ENCODE results near the gene KCNQ1.

Gene KCNQ1

GRCh38 chr11:2515401-2516275 is 70.8 kb downstream of the KCNQ1 start:
- DNase-seq = no peak

DNA sequence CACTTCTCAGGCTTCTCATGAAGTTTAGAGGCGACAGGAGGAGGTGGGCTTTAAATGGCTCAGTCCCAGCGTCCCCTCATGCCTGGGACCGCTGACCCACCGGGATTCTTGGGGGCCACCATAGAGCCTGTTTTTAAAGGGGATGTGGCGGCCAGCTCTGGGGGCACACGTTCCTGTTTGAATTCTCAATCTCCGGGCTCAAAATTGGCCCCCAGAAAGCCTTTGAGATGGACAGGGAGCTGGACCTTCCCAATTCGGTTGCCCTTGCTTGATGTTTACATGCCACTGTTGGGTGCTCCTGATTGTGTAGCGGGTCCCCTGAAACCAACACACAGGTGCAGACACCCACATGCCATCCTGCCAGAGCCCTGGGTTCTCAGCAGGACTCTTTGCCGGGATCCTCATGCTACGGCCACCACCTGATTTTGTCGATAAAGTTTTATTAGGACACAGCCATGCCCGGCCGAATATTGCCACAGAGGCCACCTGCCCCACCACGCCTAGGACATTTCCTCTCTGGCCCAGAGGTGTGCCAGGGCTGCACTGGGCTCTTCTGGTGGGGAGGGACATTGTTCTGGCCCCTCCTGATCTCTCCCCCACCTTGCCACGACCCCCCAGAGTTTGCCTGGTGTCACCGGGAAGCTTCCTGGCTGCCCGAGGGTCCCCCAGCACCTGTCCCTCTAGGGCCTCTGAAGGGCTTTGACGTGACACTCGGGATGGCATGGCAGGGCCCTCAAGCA is 71.6 kb downstream of the KCNQ1 start:
- no peak for DNase-seq

- DNase-seq = no peak
These were observed 72.2 kb downstream of the KCNQ1 start for GRCh38 chr11:2517016-2517385.

DNA sequence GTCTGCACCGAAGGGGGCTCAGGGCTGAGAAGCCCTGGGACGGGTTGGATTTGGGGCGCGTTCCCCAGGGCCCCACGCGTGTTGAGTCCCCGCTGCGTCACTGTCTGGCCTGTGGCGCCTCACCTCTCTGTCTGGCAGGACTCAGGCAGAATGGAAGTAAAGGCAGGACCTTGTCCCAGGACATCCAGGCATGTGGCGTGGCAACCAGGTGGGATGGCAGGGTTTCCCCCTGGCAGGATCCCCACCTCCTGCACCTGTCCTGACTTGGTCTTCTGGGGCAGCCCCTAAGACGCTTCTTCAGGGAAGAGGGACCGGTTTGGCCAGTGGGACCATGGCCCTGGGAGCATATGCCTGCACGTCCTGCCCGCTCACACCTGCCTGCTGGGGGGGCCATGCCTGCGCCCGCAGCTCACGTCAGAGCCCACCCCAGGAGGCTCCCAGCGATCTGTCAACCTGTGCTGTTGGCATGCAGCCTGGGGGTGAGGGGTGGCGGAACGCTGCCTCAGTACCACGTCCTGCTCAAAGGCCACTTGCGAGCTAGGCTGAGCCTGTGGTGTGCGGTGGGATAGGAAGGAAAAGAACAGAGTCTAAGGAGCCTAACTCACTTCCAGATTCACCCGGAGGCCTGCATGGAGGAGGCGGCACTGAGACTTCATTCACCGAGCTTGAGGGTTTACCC is 72.7 kb downstream of the KCNQ1 start:
- DNase-seq = no peak

GRCh38 chr11:2518111-2518982 is 73.5 kb downstream of the KCNQ1 start:
- DNase-seq = no peak

GRCh38 chr11:2518983-2519340 is 74.2 kb downstream of the KCNQ1 start:
- DNase-seq = no peak

DNA sequence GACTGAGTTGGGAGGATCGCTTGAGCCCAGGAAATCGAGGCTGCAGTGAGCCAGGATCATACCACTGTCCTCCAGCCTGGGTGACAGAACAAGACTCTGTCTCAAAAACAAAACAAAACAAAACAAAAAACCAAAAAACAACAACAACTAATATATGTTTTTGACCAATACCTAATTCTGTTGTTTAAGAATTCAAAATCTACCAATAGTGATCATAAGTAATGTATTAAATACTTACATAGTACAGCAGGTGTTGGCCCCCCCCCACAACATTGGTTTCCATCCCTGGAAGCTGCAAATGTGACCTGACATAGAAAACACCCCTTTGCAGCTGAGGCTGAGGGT is 74.7 kb downstream of the KCNQ1 start:
- no peak for DNase-seq

- DNase-seq = no peak
These were observed 75.3 kb downstream of the KCNQ1 start for GRCh38 chr11:2519862-2520735.

- no peak for DNase-seq
These were observed 75.9 kb downstream of the KCNQ1 start for GRCh38 chr11:2520736-2521035.

DNA sequence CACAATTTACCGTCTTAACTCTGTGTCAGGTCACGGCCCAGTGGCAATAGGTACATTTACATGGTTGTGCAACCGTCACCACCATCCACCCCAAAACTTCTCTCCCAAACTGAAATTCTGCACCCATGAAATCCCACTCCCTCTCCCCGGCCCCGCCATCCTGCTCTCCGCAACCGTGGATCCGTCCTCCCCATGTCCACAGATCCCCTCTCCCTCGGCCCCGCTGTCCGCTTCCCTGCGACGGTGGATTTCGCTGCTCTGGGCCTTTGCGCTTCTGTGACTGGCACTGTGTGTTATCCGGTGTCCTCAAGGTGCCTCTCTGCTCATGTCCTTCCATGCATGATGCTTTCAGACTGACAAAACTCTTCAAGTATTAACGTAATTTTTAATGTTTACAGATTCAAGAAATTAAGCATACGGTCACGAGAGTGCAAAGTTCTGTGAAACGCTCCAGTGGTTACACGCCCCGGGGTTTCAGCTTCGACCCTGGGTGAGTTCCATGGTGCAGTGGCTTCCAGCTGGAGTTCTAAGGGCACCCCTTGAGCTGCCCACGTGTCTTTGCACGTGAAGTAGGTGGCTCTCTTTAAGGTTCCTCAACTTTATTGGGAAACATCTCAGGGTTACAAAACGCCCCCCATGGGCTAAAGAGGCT is 76.4 kb downstream of the KCNQ1 start:
- DNase-seq = no peak

DNA sequence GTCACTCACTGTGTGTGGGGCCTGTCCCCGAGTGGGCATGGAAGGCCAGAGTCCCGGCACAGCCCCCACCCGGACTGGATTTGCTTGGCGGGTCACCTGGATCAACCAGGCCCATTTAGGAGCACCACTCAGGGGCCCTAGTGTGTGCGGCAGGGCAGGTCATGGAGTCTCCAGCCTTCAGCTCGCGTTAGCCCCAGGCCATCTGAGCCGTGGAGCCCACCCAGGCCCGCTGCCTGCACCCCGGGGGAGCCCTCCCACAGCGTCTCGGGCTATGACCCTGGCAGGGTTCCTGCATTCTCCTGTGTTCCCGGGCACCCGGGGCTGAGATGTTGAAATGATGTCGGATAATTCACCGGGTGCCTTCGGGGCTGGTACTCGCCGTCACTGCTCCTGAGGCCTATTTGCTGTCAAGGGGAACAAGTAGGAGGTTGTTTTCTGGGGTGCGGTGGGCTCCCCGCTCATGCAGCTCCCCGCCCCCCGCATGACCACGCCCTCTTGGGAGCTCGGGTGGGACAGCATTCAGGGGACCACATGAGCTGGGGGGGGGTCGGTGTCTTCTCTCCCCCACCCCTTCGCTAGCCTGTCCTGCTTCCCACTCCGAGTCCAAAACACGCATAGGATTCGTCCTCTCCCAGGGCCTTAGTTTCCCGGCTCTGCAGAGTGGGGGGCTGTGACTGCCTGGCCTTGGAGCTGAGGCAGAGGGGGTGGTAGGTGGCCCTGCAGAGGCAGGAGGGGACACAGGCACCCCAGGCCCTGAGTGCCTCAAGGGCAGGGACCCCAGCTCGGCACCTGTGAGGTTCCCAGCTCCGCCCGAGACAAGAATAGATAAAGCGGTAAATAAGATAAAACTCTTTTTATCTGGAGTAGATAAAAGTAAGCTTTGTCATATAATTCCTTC is 77.2 kb downstream of the KCNQ1 start:
- DNase-seq = no peak

- DNase-seq = no peak
These were observed 77.9 kb downstream of the KCNQ1 start for GRCh38 chr11:2522631-2523255.

DNA sequence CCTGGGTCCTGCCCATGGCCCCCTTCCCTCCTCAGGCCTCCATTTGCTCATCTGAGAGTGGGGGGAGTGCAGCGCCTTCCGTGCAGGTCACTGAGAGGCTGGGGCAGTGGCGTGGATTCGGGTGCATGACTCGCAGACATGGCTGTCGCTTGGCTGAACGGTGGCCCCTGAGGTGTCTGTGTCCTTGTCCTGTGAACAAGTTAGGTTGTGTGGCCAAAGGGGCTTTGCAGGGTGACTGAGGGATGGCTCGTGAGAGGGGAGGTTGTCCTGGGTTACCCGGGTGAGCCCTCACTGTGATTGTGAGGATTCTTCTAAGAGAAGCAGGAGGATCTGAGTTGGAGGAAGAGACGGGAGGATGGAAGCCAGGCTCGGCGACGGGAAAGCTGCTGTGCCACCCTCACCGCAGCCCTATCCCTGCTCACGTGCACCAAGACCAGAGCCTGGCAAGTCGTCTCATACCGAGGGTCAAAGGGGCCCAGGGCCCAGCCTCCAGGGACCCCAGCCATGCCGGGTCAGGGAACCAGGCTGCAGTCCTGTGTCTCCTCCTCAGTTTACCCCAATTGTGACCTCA is 79.1 kb downstream of the KCNQ1 start:
- no peak for DNase-seq

- DNase-seq = no peak
These were observed 79.8 kb downstream of the KCNQ1 start for GRCh38 chr11:2524446-2525165.

DNA sequence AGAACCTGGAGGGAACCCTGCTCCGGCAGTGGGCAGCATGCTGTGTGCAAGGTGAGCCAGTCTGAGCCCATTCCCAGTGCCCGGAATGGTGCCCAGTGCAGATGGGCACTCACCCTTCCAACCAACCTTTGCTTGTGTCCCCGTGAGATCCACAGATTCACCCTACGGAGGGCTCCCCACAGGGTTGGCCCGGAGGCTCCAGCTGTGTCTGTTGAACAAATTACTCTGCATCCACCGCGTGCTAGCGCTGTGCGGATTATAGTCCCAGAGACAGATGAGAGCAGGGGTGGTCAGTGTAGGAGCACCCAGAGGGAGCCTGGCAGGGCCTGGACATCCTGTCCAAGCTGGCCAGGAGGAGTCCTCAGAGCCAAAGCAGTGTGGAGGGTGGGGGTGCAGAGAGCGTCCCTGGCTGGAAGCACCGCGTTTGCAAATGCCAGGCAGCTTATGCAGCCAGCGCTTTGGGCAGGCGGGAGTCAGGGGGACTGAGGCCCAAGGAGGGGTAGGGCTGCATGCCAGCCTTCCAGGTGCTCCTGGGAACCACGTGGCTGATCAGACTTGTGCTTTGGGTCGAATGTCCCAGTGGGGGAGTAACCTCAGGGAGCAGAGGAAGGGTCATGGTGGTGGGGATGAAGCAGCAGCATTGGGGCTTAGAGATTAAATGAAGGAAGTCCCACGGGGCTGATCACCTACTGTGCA is 80.5 kb downstream of the KCNQ1 start:
- DNase-seq = no peak

DNA sequence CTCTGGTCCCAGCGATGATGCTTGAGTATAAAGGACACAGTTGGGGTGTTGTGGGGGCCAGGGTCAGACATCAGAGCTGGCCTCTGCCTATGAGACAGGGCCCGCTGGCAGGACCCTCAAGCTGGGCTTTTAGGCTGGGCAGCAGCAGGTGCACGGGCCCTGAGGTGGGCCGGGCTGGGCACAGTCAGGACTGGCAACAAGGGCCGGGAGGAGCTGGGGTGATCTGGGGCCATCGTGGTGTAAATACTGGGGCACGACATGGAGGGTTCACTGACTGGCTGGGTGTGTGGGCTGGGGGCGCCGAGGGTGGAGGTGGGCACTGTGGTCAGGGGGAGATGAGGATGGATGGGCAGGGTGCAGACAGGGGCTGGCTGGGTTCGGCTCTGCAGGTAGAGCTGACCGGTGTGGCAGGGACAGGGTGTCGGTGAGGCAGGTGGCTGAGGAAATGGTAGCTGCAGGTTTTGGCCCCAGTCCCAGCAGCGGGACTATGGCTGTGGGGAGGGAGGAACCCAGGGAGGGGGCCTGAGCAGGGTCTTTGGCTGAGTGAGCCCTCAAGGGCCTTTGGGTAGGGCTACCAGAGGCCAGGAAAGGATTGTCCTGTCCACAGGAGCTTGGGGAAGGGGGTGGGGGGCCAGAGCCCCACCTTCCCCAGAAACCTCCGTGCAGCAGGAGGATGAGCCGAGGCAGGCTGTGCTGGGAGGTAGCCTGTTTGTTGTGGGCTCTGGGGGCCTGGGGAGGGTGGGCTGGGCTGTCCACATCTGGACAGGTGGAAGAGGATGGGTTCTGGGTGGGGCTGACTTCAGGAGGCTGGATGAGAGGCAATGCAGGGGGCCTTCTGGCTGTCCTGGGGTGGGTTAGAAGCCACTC is 81.4 kb downstream of the KCNQ1 start:
- no peak for DNase-seq

DNA sequence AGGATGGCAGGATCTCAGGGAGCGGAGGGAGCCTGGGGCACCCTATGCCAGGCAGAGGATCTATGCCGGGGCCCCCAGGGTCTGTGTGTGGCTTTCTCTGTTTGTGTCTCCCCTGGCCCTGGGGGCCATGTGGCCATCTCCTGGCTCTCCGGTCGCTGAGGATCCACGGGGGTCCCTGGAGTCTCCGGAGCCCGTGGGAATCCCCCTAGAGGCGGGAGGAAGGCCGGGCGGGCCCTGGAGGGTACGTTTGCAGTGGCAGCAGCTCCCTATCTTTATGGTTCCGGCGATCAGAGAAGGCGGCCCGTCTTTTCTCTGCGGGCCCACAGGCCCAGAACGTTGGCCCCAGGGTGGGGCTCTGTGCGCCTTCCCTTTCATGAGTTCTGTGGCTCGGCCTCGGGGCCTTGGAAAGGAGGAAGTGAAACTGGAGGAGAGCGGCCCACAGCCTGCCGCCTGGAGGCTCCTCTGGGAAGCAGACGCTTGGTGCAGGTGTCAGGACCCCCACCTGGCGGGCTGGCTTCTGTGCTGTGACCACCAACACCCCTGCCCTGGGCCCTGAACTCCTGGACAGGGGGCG is 82.1 kb downstream of the KCNQ1 start:
- no peak for DNase-seq
